ENCODE measurements around the gene OAT. TPM values are rescaled to one million over a fixed set of nuclear protein-coding genes. Genes with fewer than 3 reads are reported as not detected.

Gene OAT
- total RNA-seq, 1 donor from 2014 or later: 119 TPM

DNA sequence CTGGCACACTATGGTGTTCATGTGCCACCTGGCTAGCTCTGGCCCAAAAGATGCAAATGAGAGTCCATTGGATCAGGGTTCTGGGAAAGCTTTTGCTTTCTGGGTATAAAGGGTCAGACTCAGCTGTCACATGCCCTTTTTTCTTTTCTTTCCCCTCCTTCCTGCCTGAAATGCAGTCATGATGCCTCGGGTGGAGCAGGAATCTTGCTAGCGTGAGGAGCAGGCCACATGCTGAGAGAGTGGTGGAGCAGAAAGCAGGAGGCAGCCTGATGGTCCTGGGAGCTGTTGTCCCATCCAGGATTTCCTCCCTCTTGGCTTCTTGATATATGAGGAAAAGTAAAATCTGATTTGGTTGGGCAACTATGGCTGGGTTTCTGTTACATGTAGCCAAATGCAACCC is 40.2 kb upstream of the OAT start:
- Mint-ChIP-seq H3K9me3 (ENCODE audit: unreplicated experiment) (peaks cover 7% of the 10 kb centered on the region), H3K36me3 (ENCODE audit: low read depth, unreplicated experiment) (no peaks in the 10 kb centered on the region), H3K27me3 (ENCODE audit: low read depth, unreplicated experiment) (peaks cover 22% of the 10 kb centered on the region), H3K4me3 (ENCODE audit: unreplicated experiment) (no peak overlapping the region), H3K27ac (ENCODE audit: unreplicated experiment) (no peak overlapping the region), H3K4me1 (ENCODE audit: low read depth, unreplicated experiment) (no peaks in the 10 kb centered on the region)
- no peak overlapping the region for H2AFZ ChIP-seq (ENCODE audit: low read depth, low read length)
- H4K20me1 ChIP-seq (ENCODE audit: insufficient read depth, low read length): no peaks in the 10 kb centered on the region
- H3K9me3 ChIP-seq (ENCODE audit: insufficient read depth, low read depth, low read length): no peaks in the 10 kb centered on the region
- H3K27me3 ChIP-seq (ENCODE audit: insufficient read depth, low read length): peaks cover 30% of the 10 kb centered on the region
- no peaks in the 10 kb centered on the region for H3K79me2 ChIP-seq (ENCODE audit: insufficient read depth, low read length)
- no peak overlapping the region for H3K4me3 ChIP-seq (ENCODE audit: insufficient read depth, low read depth, low read length)
- H3K27ac ChIP-seq (ENCODE audit: low read depth, low read length): no peak overlapping the region
- peaks cover 4% of the 10 kb centered on the region for H3K4me1 ChIP-seq (ENCODE audit: insufficient read depth, low read length)
- DNase-seq (ENCODE audit: low read depth): no peak
- no peak overlapping the region for H3K4me2 ChIP-seq (ENCODE audit: low read length)
- no peak for FAIRE-seq
- H3K36me3 ChIP-seq (ENCODE audit: insufficient read depth, low read length): no peaks in the 10 kb centered on the region
- no peak for TF ChIP-seq EZH2 (IDR thresholded peaks at IDR 0.05; ENCODE audit: insufficient read depth, low read length)
- TF ChIP-seq, protein P1, sequence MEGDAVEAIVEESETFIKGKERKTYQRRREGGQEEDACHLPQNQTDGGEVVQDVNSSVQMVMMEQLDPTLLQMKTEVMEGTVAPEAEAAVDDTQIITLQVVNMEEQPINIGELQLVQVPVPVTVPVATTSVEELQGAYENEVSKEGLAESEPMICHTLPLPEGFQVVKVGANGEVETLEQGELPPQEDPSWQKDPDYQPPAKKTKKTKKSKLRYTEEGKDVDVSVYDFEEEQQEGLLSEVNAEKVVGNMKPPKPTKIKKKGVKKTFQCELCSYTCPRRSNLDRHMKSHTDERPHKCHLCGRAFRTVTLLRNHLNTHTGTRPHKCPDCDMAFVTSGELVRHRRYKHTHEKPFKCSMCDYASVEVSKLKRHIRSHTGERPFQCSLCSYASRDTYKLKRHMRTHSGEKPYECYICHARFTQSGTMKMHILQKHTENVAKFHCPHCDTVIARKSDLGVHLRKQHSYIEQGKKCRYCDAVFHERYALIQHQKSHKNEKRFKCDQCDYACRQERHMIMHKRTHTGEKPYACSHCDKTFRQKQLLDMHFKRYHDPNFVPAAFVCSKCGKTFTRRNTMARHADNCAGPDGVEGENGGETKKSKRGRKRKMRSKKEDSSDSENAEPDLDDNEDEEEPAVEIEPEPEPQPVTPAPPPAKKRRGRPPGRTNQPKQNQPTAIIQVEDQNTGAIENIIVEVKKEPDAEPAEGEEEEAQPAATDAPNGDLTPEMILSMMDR (IDR thresholded peaks at IDR 0.05; ENCODE audit: insufficient read depth, low read depth, low read length): no peak
- no peak overlapping the region for H3K9ac ChIP-seq (ENCODE audit: low read length)

DNA sequence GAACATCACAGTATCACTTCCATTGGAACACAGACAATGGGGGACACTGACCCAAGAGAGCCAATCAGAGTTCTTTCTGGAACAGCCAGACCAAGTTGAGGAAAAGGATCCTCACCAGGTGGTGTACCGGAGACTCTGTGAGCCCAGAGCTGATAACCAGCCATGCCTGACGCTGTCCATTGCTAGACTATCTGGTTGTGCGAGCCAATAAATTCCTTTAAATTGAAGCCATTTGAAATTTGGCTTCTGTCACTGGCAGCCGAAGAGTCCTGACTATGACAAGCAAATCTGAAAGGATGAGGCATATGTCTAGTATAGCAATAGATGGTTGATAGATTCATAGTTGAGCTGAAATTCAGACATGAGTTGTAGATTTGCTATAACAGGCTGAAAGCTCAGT is 39.8 kb upstream of the OAT start:
- Histone ChIP-seq H3K4me2 (ENCODE audit: low read length) (no peak overlapping the region), H3K4me3 (ENCODE audit: insufficient read depth, low read depth, low read length) (no peak overlapping the region), H4K20me1 (ENCODE audit: insufficient read depth, low read length) (no peaks in the 10 kb centered on the region), H3K79me2 (ENCODE audit: insufficient read depth, low read length) (no peaks in the 10 kb centered on the region), H2AFZ (ENCODE audit: low read depth, low read length) (no peak overlapping the region), H3K27ac (ENCODE audit: low read depth, low read length) (no peak overlapping the region), H3K36me3 (ENCODE audit: insufficient read depth, low read length) (no peaks in the 10 kb centered on the region), H3K4me1 (ENCODE audit: insufficient read depth, low read length) (peaks cover 4% of the 10 kb centered on the region), H3K9me3 (ENCODE audit: insufficient read depth, low read depth, low read length) (no peaks in the 10 kb centered on the region), H3K27me3 (ENCODE audit: insufficient read depth, low read length) (peaks cover 34% of the 10 kb centered on the region), H3K9ac (ENCODE audit: low read length) (no peak overlapping the region)
- DNase-seq (ENCODE audit: low read depth) (no peak), FAIRE-seq (no peak)
- Mint-ChIP-seq H3K36me3 (ENCODE audit: low read depth, unreplicated experiment) (no peaks in the 10 kb centered on the region), H3K4me1 (ENCODE audit: low read depth, unreplicated experiment) (no peaks in the 10 kb centered on the region), H3K27me3 (ENCODE audit: low read depth, unreplicated experiment) (peaks cover 27% of the 10 kb centered on the region), H3K9me3 (ENCODE audit: unreplicated experiment) (peaks cover 7% of the 10 kb centered on the region), H3K4me3 (ENCODE audit: unreplicated experiment) (no peak overlapping the region), H3K27ac (ENCODE audit: unreplicated experiment) (no peak overlapping the region)
- TF ChIP-seq, protein P1 (IDR thresholded peaks at IDR 0.05; ENCODE audit: insufficient read depth, low read depth, low read length): no peak
- TF ChIP-seq EZH2 (IDR thresholded peaks at IDR 0.05; ENCODE audit: insufficient read depth, low read length): no peak

DNA sequence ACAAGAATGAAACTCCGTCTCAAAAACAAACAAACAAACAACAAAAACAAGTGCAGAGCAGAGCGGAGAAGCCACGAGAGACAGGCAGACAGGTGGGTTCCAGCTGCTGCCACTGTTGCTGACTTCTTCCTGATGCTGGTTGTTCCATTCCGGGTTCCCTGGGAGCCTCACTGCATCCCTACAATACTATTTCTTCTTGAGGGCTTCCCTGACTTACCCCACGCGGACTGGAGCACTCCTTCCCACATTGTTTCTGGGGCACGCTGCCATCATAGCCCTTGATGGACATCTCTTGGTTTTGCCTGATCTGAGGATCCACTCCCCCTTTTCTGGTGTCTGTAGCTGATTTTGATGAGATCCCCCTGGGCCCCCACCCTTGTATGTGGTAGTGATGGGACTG is 36.7 kb upstream of the OAT start:
- Mint-ChIP-seq H3K36me3 (ENCODE audit: low read depth, unreplicated experiment) (no peaks in the 10 kb centered on the region), H3K27me3 (ENCODE audit: low read depth, unreplicated experiment) (peaks cover 53% of the 10 kb centered on the region), H3K27ac (ENCODE audit: unreplicated experiment) (no peak overlapping the region), H3K4me3 (ENCODE audit: unreplicated experiment) (no peak overlapping the region), H3K9me3 (ENCODE audit: unreplicated experiment) (peaks cover 7% of the 10 kb centered on the region), H3K4me1 (ENCODE audit: low read depth, unreplicated experiment) (peaks cover under 1% of the 10 kb centered on the region)
- Histone ChIP-seq H3K36me3 (ENCODE audit: insufficient read depth, low read length) (no peaks in the 10 kb centered on the region), H2AFZ (ENCODE audit: low read depth, low read length) (no peak overlapping the region), H3K9ac (ENCODE audit: low read length) (no peak overlapping the region), H3K27me3 (ENCODE audit: insufficient read depth, low read length) (peaks cover 55% of the 10 kb centered on the region), H3K79me2 (ENCODE audit: insufficient read depth, low read length) (no peaks in the 10 kb centered on the region), H3K27ac (ENCODE audit: low read depth, low read length) (no peak overlapping the region), H3K4me2 (ENCODE audit: low read length) (no peak overlapping the region), H4K20me1 (ENCODE audit: insufficient read depth, low read length) (no peaks in the 10 kb centered on the region), H3K4me3 (ENCODE audit: insufficient read depth, low read depth, low read length) (no peak overlapping the region), H3K4me1 (ENCODE audit: insufficient read depth, low read length) (no peaks in the 10 kb centered on the region), H3K9me3 (ENCODE audit: insufficient read depth, low read depth, low read length) (no peaks in the 10 kb centered on the region)
- FAIRE-seq (no peak), DNase-seq (ENCODE audit: low read depth) (no peak)
- TF ChIP-seq, protein P1 (IDR thresholded peaks at IDR 0.05; ENCODE audit: insufficient read depth, low read depth, low read length): no peak
- no peak for TF ChIP-seq EZH2 (IDR thresholded peaks at IDR 0.05; ENCODE audit: insufficient read depth, low read length)
